Measurements from ENCODE around the gene ZNF391.

DNA sequence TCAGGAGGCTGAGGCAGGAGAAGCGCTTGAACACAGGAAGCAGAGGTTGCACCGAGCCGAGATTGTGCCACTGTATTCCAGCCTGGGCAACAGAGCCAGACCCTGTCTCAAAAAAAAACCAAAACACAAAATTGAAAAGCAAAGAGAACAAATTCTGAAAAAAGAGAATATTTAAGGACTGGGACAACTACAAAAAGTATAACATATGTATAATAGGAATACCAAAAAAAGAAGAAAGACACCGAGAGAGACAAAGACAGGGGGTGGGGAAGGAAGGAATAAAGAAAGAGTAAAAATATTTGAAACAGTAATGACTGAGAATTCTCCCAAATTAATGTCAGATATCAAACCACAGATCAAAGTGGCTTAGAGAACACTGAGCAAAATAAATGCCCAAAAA lies 5.5 kb upstream of the ZNF391 start:
- TF ChIP-seq EP300 (IDR thresholded peaks at IDR 0.05; ENCODE audit: borderline replicate concordance) (no peak), NFIC (IDR thresholded peaks at IDR 0.05) (no peak), TAF1 (IDR thresholded peaks at IDR 0.05; ENCODE audit: low read depth) (no peak), CEBPB (IDR thresholded peaks at IDR 0.05) (no peak), YY1 (IDR thresholded peaks at IDR 0.05; ENCODE audit: low read depth) (no peak), RAD21 (IDR thresholded peaks at IDR 0.05; ENCODE audit: low read depth) (no peak), EGR1 (IDR thresholded peaks at IDR 0.05) (no peak), TCF12 (IDR thresholded peaks at IDR 0.05; ENCODE audit: low read depth) (no peak)
- TF ChIP-seq, protein P1, sequence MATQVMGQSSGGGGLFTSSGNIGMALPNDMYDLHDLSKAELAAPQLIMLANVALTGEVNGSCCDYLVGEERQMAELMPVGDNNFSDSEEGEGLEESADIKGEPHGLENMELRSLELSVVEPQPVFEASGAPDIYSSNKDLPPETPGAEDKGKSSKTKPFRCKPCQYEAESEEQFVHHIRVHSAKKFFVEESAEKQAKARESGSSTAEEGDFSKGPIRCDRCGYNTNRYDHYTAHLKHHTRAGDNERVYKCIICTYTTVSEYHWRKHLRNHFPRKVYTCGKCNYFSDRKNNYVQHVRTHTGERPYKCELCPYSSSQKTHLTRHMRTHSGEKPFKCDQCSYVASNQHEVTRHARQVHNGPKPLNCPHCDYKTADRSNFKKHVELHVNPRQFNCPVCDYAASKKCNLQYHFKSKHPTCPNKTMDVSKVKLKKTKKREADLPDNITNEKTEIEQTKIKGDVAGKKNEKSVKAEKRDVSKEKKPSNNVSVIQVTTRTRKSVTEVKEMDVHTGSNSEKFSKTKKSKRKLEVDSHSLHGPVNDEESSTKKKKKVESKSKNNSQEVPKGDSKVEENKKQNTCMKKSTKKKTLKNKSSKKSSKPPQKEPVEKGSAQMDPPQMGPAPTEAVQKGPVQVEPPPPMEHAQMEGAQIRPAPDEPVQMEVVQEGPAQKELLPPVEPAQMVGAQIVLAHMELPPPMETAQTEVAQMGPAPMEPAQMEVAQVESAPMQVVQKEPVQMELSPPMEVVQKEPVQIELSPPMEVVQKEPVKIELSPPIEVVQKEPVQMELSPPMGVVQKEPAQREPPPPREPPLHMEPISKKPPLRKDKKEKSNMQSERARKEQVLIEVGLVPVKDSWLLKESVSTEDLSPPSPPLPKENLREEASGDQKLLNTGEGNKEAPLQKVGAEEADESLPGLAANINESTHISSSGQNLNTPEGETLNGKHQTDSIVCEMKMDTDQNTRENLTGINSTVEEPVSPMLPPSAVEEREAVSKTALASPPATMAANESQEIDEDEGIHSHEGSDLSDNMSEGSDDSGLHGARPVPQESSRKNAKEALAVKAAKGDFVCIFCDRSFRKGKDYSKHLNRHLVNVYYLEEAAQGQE (IDR thresholded peaks at IDR 0.05; ENCODE audit: low read depth): no peak
- TF ChIP-seq, protein P2, sequence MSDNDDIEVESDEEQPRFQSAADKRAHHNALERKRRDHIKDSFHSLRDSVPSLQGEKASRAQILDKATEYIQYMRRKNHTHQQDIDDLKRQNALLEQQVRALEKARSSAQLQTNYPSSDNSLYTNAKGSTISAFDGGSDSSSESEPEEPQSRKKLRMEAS (IDR thresholded peaks at IDR 0.05): no peak
